ENCODE results near the gene GARIN5A. TPM values are rescaled to one million over a fixed set of nuclear protein-coding genes. Genes with fewer than 3 reads are reported as not detected.

The GARIN5A gene
- total and polyA plus RNA-seq, 2 experiments from 2014 or later = 5.0 to 10.4 TPM

- H3K79me2 ChIP-seq = no peaks in the 10 kb centered on the region
- no peak overlapping the region for H3K4me2 ChIP-seq
- WGBS (ENCODE audit: low lambda C conversion rate, missing lambda C conversion rate) = 30% methylated on average over 12 of the region's 27 CpGs
Measured at GRCh38 chr19:50500060-50500752, 23.6 kb upstream of the GARIN5A start.

DNA sequence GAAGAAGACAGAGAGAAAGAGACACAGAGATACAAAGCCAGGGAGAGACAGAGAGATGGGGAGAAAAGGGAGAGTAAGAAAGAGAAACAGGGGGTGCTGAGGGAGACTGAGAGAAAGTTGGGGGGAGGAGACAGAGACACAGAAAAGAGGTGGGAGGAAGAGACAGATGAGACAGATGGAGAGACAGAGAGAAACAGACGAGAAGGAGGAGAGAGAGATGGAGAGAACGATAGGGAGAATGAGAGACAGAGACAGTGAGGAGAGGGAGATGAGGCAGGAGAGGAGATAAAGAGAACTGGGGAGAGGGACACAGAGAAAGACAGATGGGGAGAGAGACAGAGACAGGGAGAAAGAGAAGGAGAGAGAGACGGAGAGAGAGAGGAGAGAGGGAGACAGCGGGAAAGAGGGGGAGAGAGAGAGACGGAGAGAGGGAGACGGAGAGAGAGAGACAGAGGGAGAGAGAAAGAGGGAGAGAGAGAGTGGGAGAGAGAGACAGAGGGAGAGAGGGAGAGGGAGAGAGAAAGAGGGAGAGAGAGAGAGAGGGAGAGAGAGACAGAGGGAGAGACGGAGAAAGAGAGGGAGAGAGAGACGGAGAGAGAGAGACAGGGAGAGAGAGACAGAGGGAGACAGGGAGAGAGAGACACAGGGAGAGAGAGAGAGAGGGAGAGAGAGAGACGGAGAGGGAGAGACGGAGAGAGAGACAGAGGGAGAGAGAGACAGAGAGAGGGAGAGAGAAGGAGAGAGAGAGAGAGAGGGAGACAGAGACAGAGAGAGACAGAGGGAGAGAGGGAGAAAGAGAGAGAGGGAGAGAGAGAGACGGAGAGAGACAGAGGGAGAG, 21.8 kb upstream of the GARIN5A start:
- 79% methylated on average over 5 of the region's 11 CpGs for WGBS (ENCODE audit: low lambda C conversion rate, missing lambda C conversion rate)
- no peak for DNase-seq (ENCODE audit: low spot score)

More at GRCh38 chr19:50500060-50500752, 23.6 kb upstream of the GARIN5A start:
- Histone ChIP-seq H4K20me1 (ENCODE audit: insufficient read depth, poor library complexity, severe bottlenecking) (no peaks in the 10 kb centered on the region), H3K4me3 (no peak overlapping the region), H2AFZ (no peak overlapping the region), H3K27me3 (peaks cover 15% of the 10 kb centered on the region), H3K36me3 (replicated peaks; ENCODE audit: insufficient read depth, low read depth) (no peaks in the 10 kb centered on the region), H3K9me3 (ENCODE audit: low read depth) (no peaks in the 10 kb centered on the region), H3K9me2 (replicated peaks; ENCODE audit: insufficient read depth) (no peaks in the 10 kb centered on the region), H3K27ac (no peak overlapping the region), H3K4me1 (ENCODE audit: insufficient read depth) (no peaks in the 10 kb centered on the region)
- TF ChIP-seq, protein P1, sequence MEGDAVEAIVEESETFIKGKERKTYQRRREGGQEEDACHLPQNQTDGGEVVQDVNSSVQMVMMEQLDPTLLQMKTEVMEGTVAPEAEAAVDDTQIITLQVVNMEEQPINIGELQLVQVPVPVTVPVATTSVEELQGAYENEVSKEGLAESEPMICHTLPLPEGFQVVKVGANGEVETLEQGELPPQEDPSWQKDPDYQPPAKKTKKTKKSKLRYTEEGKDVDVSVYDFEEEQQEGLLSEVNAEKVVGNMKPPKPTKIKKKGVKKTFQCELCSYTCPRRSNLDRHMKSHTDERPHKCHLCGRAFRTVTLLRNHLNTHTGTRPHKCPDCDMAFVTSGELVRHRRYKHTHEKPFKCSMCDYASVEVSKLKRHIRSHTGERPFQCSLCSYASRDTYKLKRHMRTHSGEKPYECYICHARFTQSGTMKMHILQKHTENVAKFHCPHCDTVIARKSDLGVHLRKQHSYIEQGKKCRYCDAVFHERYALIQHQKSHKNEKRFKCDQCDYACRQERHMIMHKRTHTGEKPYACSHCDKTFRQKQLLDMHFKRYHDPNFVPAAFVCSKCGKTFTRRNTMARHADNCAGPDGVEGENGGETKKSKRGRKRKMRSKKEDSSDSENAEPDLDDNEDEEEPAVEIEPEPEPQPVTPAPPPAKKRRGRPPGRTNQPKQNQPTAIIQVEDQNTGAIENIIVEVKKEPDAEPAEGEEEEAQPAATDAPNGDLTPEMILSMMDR (IDR thresholded peaks at IDR 0.05; ENCODE audit: poor library complexity) = peak; percentile 26
- no peak for TF ChIP-seq EZH2phosphoT487 (IDR thresholded peaks at IDR 0.05; ENCODE audit: low read depth, severe bottlenecking, unreplicated experiment)
- peak; percentile 59 for DNase-seq (ENCODE audit: low spot score)

DNA sequence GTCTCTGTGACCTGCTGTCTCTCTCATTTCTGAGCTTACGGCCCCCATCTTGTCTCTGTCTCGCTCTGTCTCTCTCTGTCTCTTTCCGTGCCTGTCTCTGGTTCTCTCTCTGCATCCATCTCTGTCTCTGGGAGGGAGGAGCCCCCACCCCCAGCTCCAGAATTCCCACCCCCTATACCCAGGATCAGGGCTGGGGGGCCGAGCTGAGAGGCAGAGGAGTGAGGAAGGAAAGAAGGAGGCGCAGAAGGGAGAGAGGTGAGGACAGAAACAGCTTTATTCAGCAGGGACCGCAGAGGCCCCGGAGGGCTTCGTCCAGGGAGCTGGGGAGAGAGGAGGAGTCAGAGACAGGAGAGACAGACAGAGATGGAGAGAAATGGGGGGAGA, 20.4 kb upstream of the GARIN5A start:
- WGBS (ENCODE audit: low lambda C conversion rate, missing lambda C conversion rate) = 74% methylated on average over 6 of the region's 8 CpGs
- H3K4me2 ChIP-seq = no peak overlapping the region

More for the DNA sequence above, 21.8 kb upstream of the GARIN5A start:
- no peaks in the 10 kb centered on the region for H3K9me2 ChIP-seq (replicated peaks; ENCODE audit: insufficient read depth)
- H3K4me2 ChIP-seq = no peak overlapping the region
- no peak overlapping the region for H3K4me3 ChIP-seq
- no peak overlapping the region for H2AFZ ChIP-seq
- no peaks in the 10 kb centered on the region for H4K20me1 ChIP-seq (ENCODE audit: insufficient read depth, poor library complexity, severe bottlenecking)
- TF ChIP-seq EZH2 (IDR thresholded peaks at IDR 0.05; ENCODE audit: borderline replicate concordance) = no peak
- TF ChIP-seq EZH2phosphoT487 (IDR thresholded peaks at IDR 0.05; ENCODE audit: low read depth, severe bottlenecking, unreplicated experiment) = no peak
- TF ChIP-seq, protein P1 (IDR thresholded peaks at IDR 0.05; ENCODE audit: poor library complexity) = no peak
- H3K9me3 ChIP-seq (ENCODE audit: low read depth) = no peaks in the 10 kb centered on the region
- no peak overlapping the region for H3K27ac ChIP-seq
- H3K79me2 ChIP-seq = no peaks in the 10 kb centered on the region
- no peaks in the 10 kb centered on the region for H3K36me3 ChIP-seq (replicated peaks; ENCODE audit: insufficient read depth, low read depth)
- H3K4me1 ChIP-seq (ENCODE audit: insufficient read depth) = no peaks in the 10 kb centered on the region
- H3K27me3 ChIP-seq = peaks cover 15% of the 10 kb centered on the region

More for the DNA sequence above, 20.4 kb upstream of the GARIN5A start:
- H4K20me1 ChIP-seq (ENCODE audit: insufficient read depth, poor library complexity, severe bottlenecking) = no peaks in the 10 kb centered on the region
- no peak overlapping the region for H3K4me3 ChIP-seq
- H3K27me3 ChIP-seq = peaks cover 15% of the 10 kb centered on the region
- TF ChIP-seq EZH2 (IDR thresholded peaks at IDR 0.05; ENCODE audit: borderline replicate concordance) (no peak), EZH2phosphoT487 (IDR thresholded peaks at IDR 0.05; ENCODE audit: low read depth, severe bottlenecking, unreplicated experiment) (no peak)
- TF ChIP-seq, protein P1 (IDR thresholded peaks at IDR 0.05; ENCODE audit: poor library complexity) = no peak
- H3K79me2 ChIP-seq = no peaks in the 10 kb centered on the region
- H2AFZ ChIP-seq = no peak overlapping the region
- no peaks in the 10 kb centered on the region for H3K9me2 ChIP-seq (replicated peaks; ENCODE audit: insufficient read depth)
- H3K36me3 ChIP-seq (replicated peaks; ENCODE audit: insufficient read depth, low read depth) = no peaks in the 10 kb centered on the region
- no peak for DNase-seq (ENCODE audit: low spot score)
- H3K4me1 ChIP-seq (ENCODE audit: insufficient read depth) = no peaks in the 10 kb centered on the region
- no peaks in the 10 kb centered on the region for H3K9me3 ChIP-seq (ENCODE audit: low read depth)
- no peak overlapping the region for H3K27ac ChIP-seq

Measured in hepatocyte (in vitro differentiated cells).